Stimulated activated memory B cell treated with anti-CD40 and anti-IgM and Interleukin-4, amounts not matched to agents 10 μg/mL and 1 μg/mL and 100 μg/mL, for 72 hours (primary cell): ENCODE results near the gene TYROBP.
"Not testable (repeated sequence)": the region's sequence is repeated elsewhere in the genome, so short reads cannot be mapped to it uniquely, and the experiment has no call there.

Source experiments
- ATAC-seq: fragments of 150-1000 bp; cut with Tn5 transposase; 2 replicates; pipeline ENCODE4 v1.10.0; 2021
- H3K27ac Mint-ChIP-seq: one replicate; pipeline ENCODE4 v1.8.0; 2022; ENCODE audit warnings: mild to moderate bottlenecking, mixed read lengths
- H3K27me3 Mint-ChIP-seq: one replicate; pipeline ENCODE4 v1.8.0; 2022; ENCODE audit warnings: mixed read lengths
- H3K36me3 Mint-ChIP-seq: one replicate; pipeline ENCODE4 v1.8.0; 2022; ENCODE audit warnings: mixed read lengths
- H3K4me1 Mint-ChIP-seq: one replicate; pipeline ENCODE4 v1.8.0; 2022; ENCODE audit warnings: mixed read lengths
- H3K4me3 Mint-ChIP-seq: one replicate; pipeline ENCODE4 v1.8.0; 2022; ENCODE audit warnings: mild to moderate bottlenecking, moderate library complexity, mixed read lengths
- H3K9me3 Mint-ChIP-seq: one replicate; pipeline ENCODE4 v1.8.0; 2022; ENCODE audit warnings: mixed read lengths

Gene TYROBP

DNA sequence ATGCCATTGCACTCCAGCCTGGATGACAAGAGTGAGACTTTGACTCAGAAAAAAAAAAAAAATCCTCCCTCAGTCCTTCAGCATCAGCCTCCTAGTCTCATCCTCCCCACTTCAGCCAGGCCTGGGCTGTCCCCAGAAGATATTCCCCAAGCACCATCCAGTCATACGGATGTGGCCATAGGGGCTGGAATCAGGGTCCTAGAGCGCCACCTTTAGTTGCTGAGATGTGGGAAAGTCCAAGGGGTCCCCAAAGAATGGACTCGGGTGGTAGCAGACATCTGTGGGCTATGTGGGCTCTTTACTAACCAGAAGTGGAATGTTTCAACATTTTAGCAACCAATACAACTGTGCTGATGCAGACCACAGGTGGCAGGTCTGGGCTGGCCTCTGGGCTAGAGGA, 3.1 kb upstream of the TYROBP start:
- H3K4me1 Mint-ChIP-seq, result peaks cover 80% of the 10 kb centered on the region

GRCh38 chr19:35910355-35910754, 2.3 kb upstream of the TYROBP start:
- ATAC-seq, H3K4me3 Mint-ChIP-seq, H3K9me3 Mint-ChIP-seq, H3K27me3 Mint-ChIP-seq, H3K36me3 Mint-ChIP-seq: not testable (repeated sequence)
- H3K4me1 Mint-ChIP-seq, result peaks cover 72% of the 10 kb centered on the region
- peak overlapping the region; percentile 91 for H3K27ac Mint-ChIP-seq

More for the DNA sequence above, 3.1 kb upstream of the TYROBP start:
- Mint-ChIP-seq H3K9me3 (no peaks in the 10 kb centered on the region), H3K36me3 (no peaks in the 10 kb centered on the region), H3K4me3 (no peak overlapping the region), H3K27me3 (no peaks in the 10 kb centered on the region), H3K27ac (peak overlapping the region; percentile 88)
- ATAC-seq, result no peak

- peak overlapping the region; percentile 91 for H3K27ac Mint-ChIP-seq
- H3K4me1 Mint-ChIP-seq, result peaks cover 72% of the 10 kb centered on the region
Observed at GRCh38 chr19:35909684-35910035, 1.6 kb upstream of the TYROBP start.

GRCh38 chr19:35908973-35909683, 1.0 kb upstream of the TYROBP start:
- no peaks in the 10 kb centered on the region for H3K36me3 Mint-ChIP-seq
- peak; percentile 90 for ATAC-seq
- peak overlapping the region; percentile 55 for H3K4me3 Mint-ChIP-seq
- no peaks in the 10 kb centered on the region for H3K9me3 Mint-ChIP-seq
- H3K4me1 Mint-ChIP-seq, result peaks cover 74% of the 10 kb centered on the region
- H3K27me3 Mint-ChIP-seq, result no peaks in the 10 kb centered on the region
- peak overlapping the region; percentile 91 for H3K27ac Mint-ChIP-seq

More at GRCh38 chr19:35909684-35910035, 1.6 kb upstream of the TYROBP start:
- Mint-ChIP-seq H3K27me3 (no peaks in the 10 kb centered on the region), H3K4me3 (peak overlapping the region; percentile 55), H3K9me3 (no peaks in the 10 kb centered on the region), H3K36me3 (no peaks in the 10 kb centered on the region)
- no peak for ATAC-seq

DNA sequence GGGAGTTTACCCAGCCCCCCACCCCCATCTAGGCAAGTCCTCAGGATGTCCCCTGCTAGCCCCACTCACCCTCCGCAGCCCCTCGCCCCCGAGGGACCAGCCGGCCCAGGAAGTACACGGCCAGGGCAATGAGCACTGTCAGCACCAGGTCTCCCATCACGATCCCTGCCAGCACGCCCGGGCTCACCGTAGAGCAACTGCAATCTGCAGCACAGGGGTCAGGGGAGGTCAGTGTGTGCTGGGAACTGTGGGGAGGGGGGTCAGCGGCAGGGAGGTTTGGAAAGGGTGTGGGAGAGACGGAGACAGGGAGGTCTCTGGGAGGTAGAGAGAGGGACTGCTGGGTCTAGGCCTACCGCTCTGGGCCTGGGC, 734 bp downstream of the TYROBP start:
- no peaks in the 10 kb centered on the region for H3K9me3 Mint-ChIP-seq
- H3K27me3 Mint-ChIP-seq, result no peaks in the 10 kb centered on the region
- H3K4me1 Mint-ChIP-seq, result peaks cover 82% of the 10 kb centered on the region
- ATAC-seq, result no peak
- peak overlapping the region; percentile 91 for H3K27ac Mint-ChIP-seq
- H3K4me3 Mint-ChIP-seq, result peak overlapping the region; percentile 21
- no peaks in the 10 kb centered on the region for H3K36me3 Mint-ChIP-seq

DNA sequence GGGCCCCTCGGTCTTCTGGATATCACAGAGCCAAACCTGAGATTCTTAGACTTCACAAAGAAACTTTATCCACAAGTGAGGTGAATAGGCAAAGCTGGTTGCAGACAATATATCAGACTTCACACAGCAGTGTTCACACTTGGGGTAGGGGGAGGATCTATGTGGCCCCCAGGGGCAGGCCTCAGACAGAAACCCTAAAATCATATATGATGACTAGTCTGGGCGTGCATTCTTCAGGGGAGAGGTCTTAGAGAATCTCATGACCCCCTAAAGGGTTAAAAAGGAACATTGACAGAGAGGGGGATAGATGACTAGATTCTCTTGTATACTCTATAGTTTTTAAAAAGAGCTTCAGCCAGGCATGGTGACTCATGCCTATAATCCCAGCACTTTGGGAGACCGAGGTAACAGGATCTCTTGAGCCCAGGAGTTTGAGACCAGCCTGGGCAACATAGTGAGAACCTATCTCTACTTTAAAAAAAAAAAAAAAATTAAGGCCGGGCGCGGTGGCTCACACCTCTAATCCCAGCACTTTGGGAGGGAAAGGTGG, 2.8 kb downstream of the TYROBP start:
- H3K9me3 Mint-ChIP-seq, result no peaks in the 10 kb centered on the region
- no peak overlapping the region for H3K4me3 Mint-ChIP-seq
- no peaks in the 10 kb centered on the region for H3K27me3 Mint-ChIP-seq
- H3K36me3 Mint-ChIP-seq, result peaks cover 2% of the 10 kb centered on the region
- ATAC-seq, result no peak
- H3K27ac Mint-ChIP-seq, result peak overlapping the region; percentile 99
- H3K4me1 Mint-ChIP-seq, result peaks cover 84% of the 10 kb centered on the region

DNA sequence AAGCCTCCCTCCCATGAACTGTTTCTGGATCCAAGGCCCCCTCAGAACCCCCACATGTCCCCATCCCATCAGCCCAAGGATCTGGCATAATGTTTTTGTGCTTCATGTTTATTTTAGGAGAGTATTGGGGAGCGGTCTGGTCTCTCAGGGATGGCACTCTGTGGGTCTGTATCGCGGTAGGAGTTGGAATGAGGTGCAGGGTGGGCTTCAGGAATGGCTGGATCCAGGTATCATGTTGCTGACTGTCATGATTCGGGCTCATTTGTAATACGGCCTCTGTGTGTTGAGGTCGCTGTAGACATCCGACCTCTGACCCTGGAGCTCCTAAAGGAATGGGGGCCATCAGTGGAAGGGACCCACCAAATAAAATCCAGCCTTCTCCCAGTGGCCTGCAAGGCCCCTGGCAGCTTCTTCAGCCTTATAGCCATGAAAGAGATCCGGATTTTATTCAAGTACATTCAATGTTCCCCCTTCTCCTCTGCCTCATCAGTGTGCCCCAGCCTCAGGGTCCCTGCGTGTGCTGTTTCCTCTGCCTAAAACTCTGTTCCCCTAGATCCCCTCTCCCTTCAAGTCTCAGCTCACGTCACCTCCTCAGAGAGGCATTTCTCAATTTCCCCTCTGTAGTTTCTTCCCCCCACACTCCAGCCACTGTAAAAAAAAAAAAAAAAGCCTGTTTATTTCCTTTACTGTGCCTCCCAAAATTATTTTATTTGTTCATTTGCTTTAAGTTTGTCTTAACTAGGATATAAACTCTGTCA, 3.6 kb downstream of the TYROBP start:
- ATAC-seq, result no peak
- peak overlapping the region; percentile 13 for H3K4me3 Mint-ChIP-seq
- H3K9me3 Mint-ChIP-seq, result no peaks in the 10 kb centered on the region
- peaks cover 78% of the 10 kb centered on the region for H3K4me1 Mint-ChIP-seq
- peaks cover 8% of the 10 kb centered on the region for H3K36me3 Mint-ChIP-seq
- H3K27me3 Mint-ChIP-seq, result no peaks in the 10 kb centered on the region
- H3K27ac Mint-ChIP-seq, result peak overlapping the region; percentile 99

GRCh38 chr19:35903550-35904179, 4.4 kb downstream of the TYROBP start:
- peaks cover 17% of the 10 kb centered on the region for H3K36me3 Mint-ChIP-seq
- no peaks in the 10 kb centered on the region for H3K9me3 Mint-ChIP-seq
- H3K4me1 Mint-ChIP-seq, result peaks cover 73% of the 10 kb centered on the region
- ATAC-seq, result peak; percentile 61
- peak overlapping the region; percentile 99 for H3K27ac Mint-ChIP-seq
- H3K4me3 Mint-ChIP-seq, result peak overlapping the region; percentile 85
- no peaks in the 10 kb centered on the region for H3K27me3 Mint-ChIP-seq

DNA sequence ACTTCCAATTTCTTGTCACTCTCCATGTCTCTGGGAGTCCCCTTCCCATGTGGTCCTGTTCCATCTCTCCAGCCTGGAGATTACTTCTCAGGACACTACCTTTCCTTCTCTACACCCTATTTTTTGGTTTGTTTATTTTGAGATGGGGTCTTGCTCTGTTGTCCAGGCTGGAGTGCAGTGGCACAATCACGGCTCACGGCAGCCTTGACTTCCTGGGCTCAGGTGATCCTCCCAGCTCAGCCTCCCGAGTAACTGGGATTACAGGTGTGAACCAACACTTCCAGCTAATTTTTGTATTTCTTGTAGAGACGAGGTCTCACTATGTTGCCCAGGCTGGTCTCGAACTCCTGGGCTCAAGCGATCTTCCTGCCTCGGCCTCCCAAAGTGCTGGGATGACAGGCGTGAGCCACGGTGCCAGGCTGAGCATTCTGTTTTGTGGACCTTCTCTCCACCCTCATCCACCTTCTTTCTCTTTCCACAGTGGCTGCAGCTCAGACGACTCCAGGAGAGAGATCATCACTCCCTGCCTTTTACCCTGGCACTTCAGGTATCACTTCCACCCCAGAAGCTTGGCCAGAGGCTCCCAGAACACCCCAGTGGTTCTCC, 5.1 kb downstream of the TYROBP start:
- ATAC-seq, result no peak

DNA sequence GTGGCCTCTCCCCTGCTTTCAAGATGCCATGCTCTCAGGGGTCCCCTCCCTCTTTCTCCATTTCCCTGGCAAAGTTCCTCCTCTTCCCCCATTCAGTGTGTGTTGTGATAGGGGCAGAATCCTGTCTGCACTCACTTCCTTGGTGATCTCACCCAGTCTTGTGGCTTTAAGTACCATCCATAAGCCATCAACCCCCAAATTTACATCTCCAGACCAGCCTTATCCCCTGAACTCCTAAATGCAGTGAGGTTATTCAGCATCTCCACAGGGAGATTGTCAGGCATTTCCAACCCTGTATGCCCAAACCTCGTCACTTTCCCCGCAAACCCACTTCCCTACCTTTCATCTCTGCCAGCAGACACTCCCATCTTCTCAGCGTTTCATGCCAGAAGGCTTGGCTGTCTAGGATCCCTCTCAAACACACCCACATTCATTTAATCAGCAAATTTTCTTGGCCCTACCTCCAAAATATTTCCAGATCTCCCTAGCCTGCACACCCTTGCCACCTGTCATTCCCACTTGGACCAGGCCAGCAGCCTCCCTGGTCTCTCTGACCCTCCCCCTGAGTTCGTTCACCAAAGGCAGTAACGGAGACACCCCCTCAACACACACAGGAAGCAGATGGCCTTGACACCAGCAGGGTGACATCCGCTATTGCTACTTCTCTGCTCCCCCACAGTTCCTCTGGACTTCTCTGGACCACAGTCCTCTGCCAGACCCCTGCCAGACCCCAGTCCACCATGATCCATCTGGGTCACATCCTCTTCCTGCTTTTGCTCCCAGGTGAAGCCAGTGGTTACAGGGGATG, 6.0 kb downstream of the TYROBP start, which contains the start of gene HCST:
Gene HCST, plus strand, starts transcription at position 676 of the 808 bp plus-strand sequence. Its CDS starts 65 bp downstream, at position 741.
- peaks cover 32% of the 10 kb centered on the region for H3K36me3 Mint-ChIP-seq
- no peaks in the 10 kb centered on the region for H3K27me3 Mint-ChIP-seq
- H3K27ac Mint-ChIP-seq, result peak within 1 kb of the TSS; percentile 99
- ATAC-seq, result no peak
- H3K9me3 Mint-ChIP-seq, result no peaks in the 10 kb centered on the region
- H3K4me3 Mint-ChIP-seq, result peak within 1 kb of the TSS; percentile 85
- H3K4me1 Mint-ChIP-seq, result peaks cover 73% of the 10 kb centered on the region

More for the DNA sequence above, 5.1 kb downstream of the TYROBP start:
- H3K4me1 Mint-ChIP-seq, result peaks cover 73% of the 10 kb centered on the region
- H3K9me3 Mint-ChIP-seq, result no peaks in the 10 kb centered on the region
- peak overlapping the region; percentile 85 for H3K4me3 Mint-ChIP-seq
- no peaks in the 10 kb centered on the region for H3K27me3 Mint-ChIP-seq
- H3K27ac Mint-ChIP-seq, result peak overlapping the region; percentile 99
- H3K36me3 Mint-ChIP-seq, result peaks cover 23% of the 10 kb centered on the region

GRCh38 chr19:35901055-35901644, 6.9 kb downstream of the TYROBP start:
- Mint-ChIP-seq H3K27me3 (no peaks in the 10 kb centered on the region), H3K4me3 (peak overlapping the region; percentile 93), H3K27ac (peak overlapping the region; percentile 99), H3K36me3 (peaks cover 39% of the 10 kb centered on the region), H3K4me1 (peaks cover 77% of the 10 kb centered on the region), H3K9me3 (no peaks in the 10 kb centered on the region)
- no peak for ATAC-seq

GRCh38 chr19:35899547-35900214, 8.4 kb downstream of the TYROBP start:
- no peaks in the 10 kb centered on the region for H3K27me3 Mint-ChIP-seq

GRCh38 chr19:35898499-35898809, 9.6 kb downstream of the TYROBP start:
- ATAC-seq, result no peak
- Mint-ChIP-seq H3K9me3 (no peaks in the 10 kb centered on the region), H3K27ac (peak overlapping the region; percentile 99), H3K27me3 (no peaks in the 10 kb centered on the region), H3K4me3 (peak overlapping the region; percentile 93), H3K36me3 (peaks cover 57% of the 10 kb centered on the region), H3K4me1 (peaks cover 69% of the 10 kb centered on the region)

More at GRCh38 chr19:35899547-35900214, 8.4 kb downstream of the TYROBP start:
- ATAC-seq, result peak; percentile 78
- H3K4me3 Mint-ChIP-seq, result peak overlapping the region; percentile 93
- peaks cover 47% of the 10 kb centered on the region for H3K36me3 Mint-ChIP-seq
- no peaks in the 10 kb centered on the region for H3K9me3 Mint-ChIP-seq
- peaks cover 79% of the 10 kb centered on the region for H3K4me1 Mint-ChIP-seq
- H3K27ac Mint-ChIP-seq, result peak overlapping the region; percentile 99
